CD4-positive, CD25-positive, alpha-beta regulatory T cell (primary cell): ENCODE measurements around the gene BBC3. TPM values are rescaled to one million over a fixed set of nuclear protein-coding genes. Genes with fewer than 3 reads are reported as not detected.

Experiments
- ATAC-seq, 2 donors: fragments of 150-1000 bp; cut with Tn5 transposase; one replicate each; pipeline ENCODE4 v1.10.0; 2021; ENCODE audit warnings: low read depth in 2 of 2, moderate number of reproducible peaks in 2 of 2, moderate library complexity in 1 of 2
- DNase-seq, 3 donors: peaks; one replicate each; pipeline versions ENCODE4 v3.0.0 to v3.0.0-alpha.2; 2012 to 2022; ENCODE audit warnings: mixed read lengths in 1 of 3
- H3K27ac ChIP-seq: one replicate; pipeline ENCODE4 v1.7.0; 2013; ENCODE audit warnings: mild to moderate bottlenecking, low read length; ENCODE audit not compliant: insufficient read depth, poor library complexity, severe bottlenecking
- H3K27me3 ChIP-seq: one replicate; pipeline ENCODE4 v1.7.0; 2013; ENCODE audit warnings: low read length; ENCODE audit not compliant: control insufficient read depth, insufficient read depth
- H3K36me3 ChIP-seq: one replicate; pipeline ENCODE4 v1.7.0; 2013; ENCODE audit warnings: mild to moderate bottlenecking, low read length, moderate library complexity; ENCODE audit not compliant: control insufficient read depth, insufficient read depth
- H3K4me1 ChIP-seq: 2 replicates; pipeline ENCODE4 v1.7.0; 2013; ENCODE audit warnings: mild to moderate bottlenecking, low read length; ENCODE audit not compliant: insufficient read depth, control insufficient read depth, poor library complexity, severe bottlenecking
- H3K4me3 ChIP-seq: one replicate; pipeline ENCODE4 v1.7.0; 2013; ENCODE audit warnings: low read depth, mild to moderate bottlenecking, low read length, moderate library complexity
- H3K9me3 ChIP-seq, 2 experiments: 1 replicate in 1 of 2; 2 replicates in 1 of 2; pipeline ENCODE4 v1.7.0; 2013; ENCODE audit warnings: low read length in 2 of 2, mild to moderate bottlenecking in 1 of 2, moderate library complexity in 1 of 2; ENCODE audit not compliant: control insufficient read depth in 2 of 2
- H3K27ac Mint-ChIP-seq, 3 donors: one replicate each; pipeline ENCODE4 v1.8.0; 2020 to 2022; ENCODE audit warnings: mild to moderate bottlenecking in 3 of 3, mixed read lengths in 3 of 3, moderate library complexity in 2 of 3
- H3K27me3 Mint-ChIP-seq: one replicate; pipeline ENCODE4 v1.8.0; 2022; ENCODE audit warnings: mild to moderate bottlenecking, mixed read lengths
- H3K36me3 Mint-ChIP-seq: one replicate; pipeline ENCODE4 v1.8.0; 2020; ENCODE audit warnings: mixed read lengths
- H3K4me1 Mint-ChIP-seq, 4 donors: one replicate each; pipeline ENCODE4 v1.8.0; 2020 to 2022; ENCODE audit warnings: mixed read lengths in 4 of 4, mild to moderate bottlenecking in 1 of 4
- H3K4me3 Mint-ChIP-seq, 4 donors: one replicate each; pipeline ENCODE4 v1.8.0; 2020 to 2022; ENCODE audit warnings: mild to moderate bottlenecking in 4 of 4, mixed read lengths in 4 of 4, moderate library complexity in 3 of 4
- H3K9me3 Mint-ChIP-seq, 7 donors: one replicate each; pipeline ENCODE4 v1.8.0; 2020 to 2022; ENCODE audit warnings: mixed read lengths in 7 of 7, mild to moderate bottlenecking in 3 of 7, moderate library complexity in 2 of 7
- polyA plus RNA-seq, 4 donors: library from polyadenylated mRNA; unstranded; fragments of 300-500 nt; fragmentation: Illumina TruSeq; gene quantifications; one replicate each; pipeline ENCODE4 v1.2.3, GENCODE V29; 2021
- total RNA-seq: library from RNA; stranded (reverse); gene quantifications from one replicate; pipeline ENCODE4 v1.2.3, GENCODE V29; 2022

Gene BBC3
- total and polyA plus RNA-seq, 5 donors from 2014 or later, result 4.2 to 21.2 (median 6.2) TPM

DNA sequence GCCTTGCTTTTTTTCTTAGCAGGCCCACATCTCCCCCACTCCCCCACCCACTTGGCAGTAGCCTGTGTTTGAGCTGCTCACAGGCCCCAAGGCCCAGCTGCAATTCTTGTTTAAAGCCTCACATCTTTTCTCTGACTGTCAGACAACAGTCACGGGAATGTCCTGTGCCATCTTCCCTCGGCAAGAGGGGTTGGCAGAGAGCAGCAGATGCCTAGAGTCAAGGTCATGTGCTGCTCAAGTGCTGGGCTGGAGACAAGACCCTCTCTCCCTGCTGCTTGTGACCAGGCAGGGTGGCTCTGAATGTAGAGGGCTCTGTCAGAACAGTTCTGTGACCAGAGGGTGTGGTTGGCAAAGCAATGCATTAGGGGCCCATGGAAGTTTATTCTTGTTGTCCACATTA lies 47.4 kb downstream of the BBC3 start:
- H3K9me3 Mint-ChIP-seq, result no peaks in the 10 kb centered on the region
- no peaks in the 10 kb centered on the region for H3K27me3 Mint-ChIP-seq
- Histone ChIP-seq H3K4me1 (peaks cover 45% of the 10 kb centered on the region), H3K4me3 (no peak overlapping the region), H3K27me3 (no peaks in the 10 kb centered on the region), H3K27ac (no peak overlapping the region), H3K36me3 (peaks cover 14% of the 10 kb centered on the region), H3K9me3 (no peaks in the 10 kb centered on the region)
- peak overlapping the region; percentile 31 to 82 (median 79) for H3K27ac Mint-ChIP-seq
- ATAC-seq, result no peak
- no peak for DNase-seq
- peaks cover 16 to 60% (median 40%) of the 10 kb centered on the region in 4 donors for H3K4me1 Mint-ChIP-seq
- no peak overlapping the region for H3K4me3 Mint-ChIP-seq
- H3K36me3 Mint-ChIP-seq, result peaks cover 29% of the 10 kb centered on the region

DNA sequence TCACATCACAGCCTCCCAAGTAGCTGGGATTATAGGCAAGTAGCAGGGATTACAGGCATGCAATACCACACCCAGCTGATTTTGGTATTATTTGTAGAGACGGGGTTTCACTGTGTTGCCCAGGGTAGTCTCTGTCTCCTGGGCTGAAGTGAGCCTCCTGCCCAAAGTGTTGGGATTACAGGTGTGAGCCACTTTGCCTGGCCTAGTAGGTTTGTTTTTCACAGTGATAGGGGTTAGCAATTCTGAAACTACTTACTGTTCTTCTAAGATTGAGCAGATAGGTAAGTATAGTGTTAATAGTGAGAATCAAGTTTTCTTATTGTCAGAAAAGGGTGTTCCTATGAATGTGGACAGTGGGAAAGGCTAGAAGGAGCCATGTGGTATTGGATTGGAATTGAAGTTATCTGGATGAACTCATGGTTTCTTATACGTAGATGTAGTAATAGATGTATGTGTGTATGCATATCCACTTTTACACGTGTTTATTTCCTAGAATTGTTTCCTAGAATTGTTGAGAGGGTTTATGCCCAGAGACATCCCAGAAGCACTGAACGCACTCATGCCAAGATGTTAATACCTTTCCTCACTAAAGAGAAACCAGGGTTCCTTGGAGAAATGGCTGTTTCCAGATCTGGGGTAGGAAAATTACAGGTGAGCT lies 51.2 kb downstream of the BBC3 start:
- Histone ChIP-seq H3K27ac (peak overlapping the region; percentile 6), H3K36me3 (peaks cover 14% of the 10 kb centered on the region), H3K9me3 (no peaks in the 10 kb centered on the region), H3K27me3 (no peaks in the 10 kb centered on the region), H3K4me3 (no peak overlapping the region), H3K4me1 (peaks cover 36% of the 10 kb centered on the region)
- Mint-ChIP-seq H3K27me3 (no peaks in the 10 kb centered on the region), H3K27ac (peak overlapping the region; percentile 21 to 86 (median 71)), H3K4me3 (peak overlapping the region in 1 of 4 donors; percentile 28), H3K4me1 (peaks cover 28 to 68% (median 44%) of the 10 kb centered on the region in 4 donors), H3K36me3 (peaks cover 33% of the 10 kb centered on the region), H3K9me3 (no peaks in the 10 kb centered on the region)
- ATAC-seq (no peak), DNase-seq (no peak)

DNA sequence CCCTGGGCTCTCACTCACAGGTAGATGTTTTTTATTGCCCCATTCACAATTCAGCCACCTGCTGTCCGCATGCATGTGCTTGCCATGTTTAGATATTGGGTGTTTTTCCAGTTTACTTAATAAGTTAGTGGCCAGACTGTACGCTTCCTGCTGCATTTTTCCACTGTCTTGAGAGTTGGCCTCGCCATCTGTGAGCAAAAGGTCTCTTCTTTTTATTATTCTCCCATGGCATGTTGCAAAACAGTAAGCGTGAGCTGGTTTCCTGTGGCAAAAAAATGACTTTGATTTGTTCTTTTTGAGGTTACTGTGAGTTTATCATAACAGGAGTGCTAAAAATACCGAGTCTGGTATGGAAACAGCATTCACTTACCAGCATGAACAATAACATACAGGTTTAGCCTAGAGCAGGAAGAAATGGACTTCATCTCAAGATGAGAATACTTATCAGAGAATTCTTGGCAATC lies 54.3 kb downstream of the BBC3 start:
- peak overlapping the region; percentile 52 for H3K27ac ChIP-seq
- H3K4me1 Mint-ChIP-seq, result peaks cover 22 to 68% (median 34%) of the 10 kb centered on the region in 4 donors

DNA sequence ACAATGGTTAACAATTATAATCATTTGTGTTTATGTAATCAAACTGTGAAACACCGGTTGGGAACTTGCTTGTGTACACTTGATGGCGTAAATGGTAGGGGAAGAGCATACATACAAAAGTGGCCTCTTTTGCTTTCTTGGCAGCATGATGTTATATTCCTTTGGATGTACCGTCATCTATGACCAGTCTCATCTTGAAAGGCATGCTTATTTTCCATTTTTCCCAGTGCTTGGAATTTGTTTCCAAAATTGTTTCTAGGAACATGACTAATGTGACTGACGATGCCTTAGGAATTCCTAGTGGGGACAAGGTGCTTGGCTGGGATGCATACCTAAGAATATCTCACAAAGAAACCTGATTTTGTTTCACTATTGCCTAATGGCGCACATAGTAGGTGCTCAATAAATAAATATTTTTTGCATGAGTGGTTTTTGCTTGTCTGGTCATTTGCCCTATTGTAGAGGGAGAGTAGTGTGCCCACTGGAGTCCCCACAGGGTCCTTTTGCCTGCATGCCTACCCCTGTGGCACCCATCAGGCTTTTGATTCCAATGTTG lies 54.9 kb downstream of the BBC3 start:
- H3K36me3 ChIP-seq, result peaks cover 21% of the 10 kb centered on the region
- Mint-ChIP-seq H3K36me3 (peaks cover 34% of the 10 kb centered on the region), H3K27me3 (no peaks in the 10 kb centered on the region), H3K27ac (peak overlapping the region; percentile 87 to 96 (median 90)), H3K4me3 (peak overlapping the region; percentile 49 to 81 (median 76)), H3K9me3 (no peaks in the 10 kb centered on the region), H3K4me1 (peaks cover 22 to 68% (median 34%) of the 10 kb centered on the region in 4 donors)
- H3K4me1 ChIP-seq, result peaks cover 36% of the 10 kb centered on the region
- peak overlapping the region; percentile 74 for H3K4me3 ChIP-seq
- H3K27ac ChIP-seq, result peak overlapping the region; percentile 52
- no peak for ATAC-seq
- H3K9me3 ChIP-seq, result no peaks in the 10 kb centered on the region
- no peaks in the 10 kb centered on the region for H3K27me3 ChIP-seq
- no peak for DNase-seq

More for the DNA sequence above, 54.3 kb downstream of the BBC3 start:
- Mint-ChIP-seq H3K4me3 (peak overlapping the region; percentile 30 to 81 (median 76)), H3K9me3 (no peaks in the 10 kb centered on the region), H3K27ac (peak overlapping the region; percentile 87 to 96 (median 90)), H3K27me3 (no peaks in the 10 kb centered on the region), H3K36me3 (peaks cover 34% of the 10 kb centered on the region)
- peak in 2 of 3 donors; percentile 56 to 60 for DNase-seq
- peak overlapping the region; percentile 74 for H3K4me3 ChIP-seq
- H3K4me1 ChIP-seq, result peaks cover 36% of the 10 kb centered on the region
- ATAC-seq, result peak; percentile 71 to 88
- no peaks in the 10 kb centered on the region for H3K27me3 ChIP-seq
- H3K36me3 ChIP-seq, result peaks cover 21% of the 10 kb centered on the region
- H3K9me3 ChIP-seq, result no peaks in the 10 kb centered on the region

DNA sequence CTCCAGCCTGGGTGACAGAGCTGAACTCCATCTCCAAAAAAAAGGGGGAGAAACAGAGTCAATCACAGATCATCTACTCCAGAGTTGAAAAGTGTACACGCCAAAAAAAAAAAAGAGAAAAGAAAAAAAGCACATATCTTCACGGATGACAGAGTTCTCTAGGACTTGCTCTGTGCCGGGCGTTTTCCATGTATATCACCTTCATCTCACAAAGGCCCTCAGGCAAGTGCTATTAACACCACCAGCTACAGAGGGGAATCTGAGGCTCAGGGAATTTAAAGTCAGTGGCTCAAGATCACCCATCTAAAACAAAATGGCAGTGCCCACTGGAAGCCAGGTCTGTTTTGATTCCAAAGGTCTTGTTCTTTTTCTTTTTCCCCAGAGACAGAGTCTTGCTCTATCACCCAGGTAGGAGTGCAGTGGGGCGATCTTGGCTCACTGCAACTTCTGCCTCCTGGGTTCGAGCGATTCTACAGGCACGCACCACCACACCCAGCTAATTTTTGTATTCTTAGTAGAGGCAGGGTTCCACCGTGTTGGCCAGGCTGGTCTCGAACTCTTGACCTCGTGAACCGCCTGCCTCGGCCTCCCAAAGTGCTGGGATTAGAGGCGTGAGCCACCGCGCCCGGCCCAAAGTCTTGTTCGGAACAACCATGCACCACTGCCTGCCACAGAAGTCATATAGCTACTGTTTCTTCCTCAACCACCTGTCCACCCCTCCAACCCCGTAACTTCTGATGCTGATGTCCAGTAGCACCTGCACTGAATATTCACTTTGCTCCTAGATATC lies 58.1 kb downstream of the BBC3 start:
- no peak for ATAC-seq
- peak overlapping the region; percentile 35 to 38 (median 36) for H3K27ac Mint-ChIP-seq
- Histone ChIP-seq H3K27ac (no peak overlapping the region), H3K4me1 (peaks cover 24% of the 10 kb centered on the region), H3K9me3 (no peaks in the 10 kb centered on the region), H3K36me3 (peaks cover 26% of the 10 kb centered on the region), H3K27me3 (no peaks in the 10 kb centered on the region), H3K4me3 (no peak overlapping the region)
- H3K36me3 Mint-ChIP-seq, result peaks cover 37% of the 10 kb centered on the region
- no peaks in the 10 kb centered on the region for H3K27me3 Mint-ChIP-seq
- no peak overlapping the region for H3K4me3 Mint-ChIP-seq
- H3K9me3 Mint-ChIP-seq, result no peaks in the 10 kb centered on the region
- peaks cover 12 to 47% (median 24%) of the 10 kb centered on the region in 4 donors for H3K4me1 Mint-ChIP-seq
- no peak for DNase-seq

Other genes starting within 250 kb of the BBC3 start
- 1.5 TPM for gene NPAS1, start 211.4 kb downstream of the BBC3 start, total RNA-seq
- under 1 TPM in 1 of 4 donors, not detected in 3; 0.53 TPM for gene NPAS1, start 211.4 kb downstream of the BBC3 start, polyA plus RNA-seq
- 27.4 TPM for gene TMEM160, start 182.6 kb downstream of the BBC3 start, total RNA-seq
- gene TMEM160, start 182.6 kb downstream of the BBC3 start, polyA plus RNA-seq, result 100 to 1,000 TPM; 101 to 160 (median 144) TPM
- 84.7 TPM for gene ZC3H4, start 117.4 kb downstream of the BBC3 start, total RNA-seq
- gene ZC3H4, start 117.4 kb downstream of the BBC3 start, polyA plus RNA-seq, result under 1 TPM; 0.58 to 0.84 (median 0.69) TPM
- gene SAE1, start 100.4 kb downstream of the BBC3 start, total RNA-seq, result 45.5 TPM
- 100 to 1,000 TPM; 106 to 127 (median 115) TPM for gene SAE1, start 100.4 kb downstream of the BBC3 start, polyA plus RNA-seq
- gene CCDC9, start 25.3 kb upstream of the BBC3 start, total RNA-seq, result 44.1 TPM
- gene CCDC9, start 25.3 kb upstream of the BBC3 start, polyA plus RNA-seq, result 10 to 100 TPM in 3 of 4 donors, 1 to 10 TPM in 1; 7.3 to 14.5 (median 12.6) TPM
- gene INAFM1, start 43.7 kb upstream of the BBC3 start, total RNA-seq, result 11.0 TPM
- gene INAFM1, start 43.7 kb upstream of the BBC3 start, polyA plus RNA-seq, result 1 to 10 TPM; 1.5 to 3.6 (median 2.1) TPM
- gene C5AR1, start 78.7 kb upstream of the BBC3 start, total RNA-seq, result 0.91 TPM
- under 1 TPM in 1 of 4 donors, not detected in 3; 0.22 TPM for gene C5AR1, start 78.7 kb upstream of the BBC3 start, polyA plus RNA-seq
- gene C5AR2, start 101.0 kb upstream of the BBC3 start, total RNA-seq, result 1.9 TPM
- under 1 TPM; 0.09 to 0.33 (median 0.21) TPM for gene C5AR2, start 101.0 kb upstream of the BBC3 start, polyA plus RNA-seq
- 11.7 TPM for gene DHX34, start 118.1 kb upstream of the BBC3 start, total RNA-seq
- gene DHX34, start 118.1 kb upstream of the BBC3 start, polyA plus RNA-seq, result 1 to 10 TPM; 2.3 to 3.9 (median 3.3) TPM
- not detected for gene MEIS3, start 188.3 kb upstream of the BBC3 start, total RNA-seq
- 1 to 10 TPM in 1 of 4 donors, under 1 TPM in 2, not detected in 1; 0.13 to 1.0 (median 0.44) TPM for gene MEIS3, start 188.3 kb upstream of the BBC3 start, polyA plus RNA-seq
- not detected for gene SLC8A2, start 240.7 kb upstream of the BBC3 start, total RNA-seq
- not detected for gene SLC8A2, start 240.7 kb upstream of the BBC3 start, polyA plus RNA-seq